Uterus (tissue), 2 donors: ENCODE data around the gene OR6F1.

ENCODE experiments used
- CTCF ChIP-seq, 4 experiments: fragments of 200-600 bp in 2 of 4; fragments of 450-650 bp in 2 of 4; sonication (generic) in 2 of 4; IDR thresholded peaks; one replicate each; pipeline ENCODE4 v1.5.1; 2016 to 2019; ENCODE audit warnings: antibody characterized with exemption in 4 of 4, mild to moderate bottlenecking in 2 of 4, moderate library complexity in 1 of 4
- POLR2A ChIP-seq, 2 donors: fragments of 450-650 bp; IDR thresholded peaks; one replicate each; pipeline ENCODE4 v1.6.1; 2016; ENCODE audit warnings: antibody characterized with exemption in 2 of 2, mild to moderate bottlenecking in 1 of 2, moderate library complexity in 1 of 2

GRCh38 chr1:247679639-247680038 lies 36.8 kb downstream of the OR6F1 start, which contains the start of gene OR13G1:
- TF ChIP-seq POLR2A (IDR thresholded peaks at IDR 0.05) (no peak), CTCF (IDR thresholded peaks at IDR 0.05) (no peak)
